GM21619 (cell line): Measurements from ENCODE around the gene TAB3.

ENCODE experiments used
- ATAC-seq: cut with Tn5 transposase; IDR thresholded peaks from one replicate; pipeline ENCODE4 v1.9.1; 2021; ENCODE audit not compliant: unreplicated experiment

The TAB3 gene

GRCh38 chrX:30887721-30888120 lies 1.3 kb downstream of the TAB3 start:
- no peak for ATAC-seq

GRCh38 chrX:30887288-30887687 lies 1.8 kb downstream of the TAB3 start:
- no peak for ATAC-seq

- ATAC-seq = no peak
These were observed 3.9 kb downstream of the TAB3 start for GRCh38 chrX:30885136-30885535.

- ATAC-seq = no peak
These were observed 5.9 kb downstream of the TAB3 start for GRCh38 chrX:30883138-30883537.

GRCh38 chrX:30881797-30882196 lies 7.3 kb downstream of the TAB3 start:
- no peak for ATAC-seq

- no peak for ATAC-seq
These were observed 7.7 kb downstream of the TAB3 start for GRCh38 chrX:30881390-30881789.

- no peak for ATAC-seq
These were observed 9.0 kb downstream of the TAB3 start for GRCh38 chrX:30880058-30880457.

GRCh38 chrX:30876367-30876766 lies 12.7 kb downstream of the TAB3 start:
- ATAC-seq = no peak

GRCh38 chrX:30875957-30876356 lies 13.1 kb downstream of the TAB3 start:
- ATAC-seq = no peak

- ATAC-seq = no peak
These were observed 14.2 kb downstream of the TAB3 start for GRCh38 chrX:30874851-30875250.

- no peak for ATAC-seq
These were observed 18.5 kb downstream of the TAB3 start for GRCh38 chrX:30870572-30870971.

- ATAC-seq = no peak
These were observed 23.4 kb downstream of the TAB3 start for GRCh38 chrX:30865612-30866011.

GRCh38 chrX:30865015-30865414 lies 24.0 kb downstream of the TAB3 start:
- ATAC-seq = no peak

- ATAC-seq = no peak
These were observed 24.7 kb downstream of the TAB3 start for GRCh38 chrX:30864383-30864785.

GRCh38 chrX:30863974-30864373 lies 25.1 kb downstream of the TAB3 start:
- ATAC-seq = no peak

GRCh38 chrX:30858098-30858497 lies 31.0 kb downstream of the TAB3 start:
- no peak for ATAC-seq

GRCh38 chrX:30851449-30851848 lies 37.6 kb downstream of the TAB3 start:
- no peak for ATAC-seq

GRCh38 chrX:30835373-30835772 lies 53.7 kb downstream of the TAB3 start:
- no peak for ATAC-seq

- no peak for ATAC-seq
These were observed 55.2 kb downstream of the TAB3 start for GRCh38 chrX:30833896-30834295.

- peak; percentile 80 for ATAC-seq
These were observed 58.0 kb downstream of the TAB3 start for GRCh38 chrX:30831082-30831481.

- ATAC-seq = no peak
These were observed 58.6 kb downstream of the TAB3 start for GRCh38 chrX:30830326-30830943.

- no peak for ATAC-seq
These were observed 64.8 kb downstream of the TAB3 start for GRCh38 chrX:30824275-30824674.

GRCh38 chrX:30822764-30823163 lies 66.3 kb downstream of the TAB3 start:
- no peak for ATAC-seq
